ENCODE measurements around the gene C17orf100.

The C17orf100 gene

GRCh38 chr17:6651354-6651918 is at the start of gene C17orf100, which contains the start of gene MED31:
Gene C17orf100, plus strand, starts transcription at chr17:6651762. Its CDS starts 152 bp downstream, at chr17:6651914.
Gene MED31, minus strand, starts transcription at chr17:6651605. Its CDS starts 77 bp downstream, at chr17:6651528.
- peak; percentile 94 for DNase-seq

GRCh38 chr17:6602141-6602540 is 49.4 kb upstream of the C17orf100 start:
- no peak for DNase-seq

DNA sequence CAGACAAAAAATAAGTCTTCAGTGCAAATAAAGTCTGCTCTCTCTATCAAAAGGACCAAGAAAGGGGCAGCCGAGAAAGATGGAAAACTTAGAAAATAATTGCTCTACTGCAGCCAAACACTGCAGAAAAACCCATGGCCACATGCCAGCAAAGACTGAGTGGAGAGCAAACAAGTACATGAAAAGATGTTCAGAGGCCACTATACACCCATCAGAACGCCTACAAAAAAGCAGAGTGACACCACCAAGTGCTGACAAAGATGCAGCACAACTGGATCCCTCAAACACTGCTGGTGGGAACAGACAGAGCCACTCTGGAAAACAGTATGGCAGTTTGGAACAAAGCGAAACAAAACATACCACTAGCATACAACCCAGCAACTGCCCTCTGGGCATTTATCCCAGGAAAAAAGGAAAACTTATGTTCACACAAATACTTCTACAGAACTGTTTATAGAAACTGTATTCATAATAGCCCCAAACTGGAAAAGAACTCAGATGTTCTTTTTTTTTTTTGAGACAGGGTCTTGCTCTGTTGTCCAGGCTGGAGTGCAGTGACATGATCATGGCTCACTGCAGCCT is 47.7 kb upstream of the C17orf100 start:
- no peak for DNase-seq

- DNase-seq = no peak
These were observed 46.4 kb upstream of the C17orf100 start for GRCh38 chr17:6605142-6605541.

DNA sequence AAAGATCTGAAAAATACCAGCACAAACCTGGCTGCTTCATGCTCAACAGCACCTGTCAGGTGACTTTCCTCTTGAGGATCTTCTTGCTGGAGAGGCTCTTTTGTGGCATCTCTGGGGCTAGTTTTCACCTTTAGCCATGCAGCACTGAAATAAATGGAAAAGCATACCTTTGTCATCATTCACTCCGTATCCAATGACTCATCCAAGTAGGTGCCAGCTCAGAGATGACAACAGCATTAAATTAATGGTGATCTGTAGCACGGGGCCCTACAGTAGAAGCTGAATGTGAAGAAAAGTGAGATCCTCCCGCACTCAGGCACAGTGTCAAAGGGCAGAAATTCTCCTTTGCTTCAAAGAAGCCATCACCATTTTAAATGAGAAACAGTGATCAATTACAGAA is 43.2 kb upstream of the C17orf100 start:
- DNase-seq = no peak

DNA sequence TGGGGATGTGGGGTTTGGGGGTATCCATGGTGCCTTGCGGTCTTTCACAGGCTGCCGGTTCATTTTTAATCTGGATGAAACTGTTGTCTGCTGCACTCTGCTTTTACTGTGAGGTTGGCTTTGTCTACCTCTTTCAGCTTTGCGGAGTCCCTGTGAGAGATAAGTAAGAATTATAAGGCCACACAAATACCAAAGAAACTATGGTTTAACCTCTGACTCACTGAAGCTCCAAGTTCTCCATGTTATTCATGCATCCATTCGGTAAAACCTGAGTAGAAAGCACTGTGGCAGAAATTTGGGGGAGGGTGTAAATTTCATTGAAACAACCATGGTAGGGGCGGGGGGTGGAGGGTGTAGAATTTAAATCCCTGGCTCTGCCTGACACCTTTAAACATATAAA is 41.6 kb upstream of the C17orf100 start:
- no peak for DNase-seq

GRCh38 chr17:6611231-6611630 is 40.3 kb upstream of the C17orf100 start:
- no peak for DNase-seq

- DNase-seq = no peak
These were observed 27.6 kb upstream of the C17orf100 start for GRCh38 chr17:6623941-6624340.

DNA sequence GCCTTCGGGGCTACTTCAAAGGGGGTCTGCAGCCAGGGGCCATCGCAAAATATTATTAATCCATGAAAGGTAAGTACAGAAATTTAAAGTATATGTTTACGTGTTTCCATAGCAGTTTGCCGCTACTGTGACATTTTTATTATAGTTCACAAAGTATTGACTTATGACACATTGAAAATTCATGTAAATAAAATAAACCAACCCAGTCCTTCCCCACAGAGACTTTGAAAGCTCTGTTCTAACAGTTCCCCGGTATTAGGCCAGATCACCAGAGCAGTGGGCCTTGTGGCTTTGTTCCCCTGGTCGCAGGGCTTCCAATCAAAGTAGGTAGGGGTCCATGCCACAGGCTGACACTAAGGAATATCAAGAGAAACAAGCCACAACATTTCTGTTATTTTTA is 24.9 kb upstream of the C17orf100 start:
- DNase-seq = no peak

GRCh38 chr17:6627019-6627418 is 24.5 kb upstream of the C17orf100 start:
- no peak for DNase-seq

DNA sequence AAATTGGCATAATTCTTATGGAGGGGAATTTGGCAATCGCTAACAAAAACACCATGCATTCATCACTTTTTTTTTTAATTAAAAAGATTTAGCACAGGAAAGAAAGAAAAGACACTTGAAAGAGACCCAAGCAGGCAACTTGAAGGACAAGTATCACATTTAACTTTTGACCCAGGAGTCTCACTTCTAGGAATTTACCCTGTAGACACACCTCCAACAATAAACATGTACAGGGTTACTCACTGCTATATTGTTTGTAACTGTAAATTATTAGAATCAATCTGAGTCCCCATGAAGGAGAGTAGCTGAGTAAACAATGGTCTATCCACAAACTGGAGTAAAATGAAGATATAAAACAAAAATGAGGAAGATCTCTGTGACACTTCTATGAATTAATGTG is 21.2 kb upstream of the C17orf100 start:
- no peak for DNase-seq

GRCh38 chr17:6632530-6632929 is 19.0 kb upstream of the C17orf100 start:
- no peak for DNase-seq

GRCh38 chr17:6633263-6633662 is 18.3 kb upstream of the C17orf100 start:
- no peak for DNase-seq

DNA sequence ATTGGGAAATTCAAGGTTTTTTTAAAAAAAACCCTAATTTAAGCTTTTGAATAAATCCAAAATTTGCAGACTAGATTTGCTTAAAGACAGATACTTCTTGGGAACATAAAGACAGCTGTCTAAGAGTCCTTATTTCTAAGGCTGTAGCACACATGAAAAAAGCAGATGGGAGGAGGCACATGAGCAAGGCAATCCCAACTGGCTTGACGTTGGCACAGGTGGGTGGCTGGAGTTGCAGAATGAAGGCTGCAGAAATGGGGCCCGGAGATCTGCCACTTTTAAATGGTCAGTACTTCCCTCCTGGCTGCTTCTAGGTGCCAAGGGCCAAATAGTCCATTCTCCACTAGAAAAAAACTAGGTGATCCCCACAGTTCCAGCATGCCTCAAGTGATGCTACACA is 15.5 kb upstream of the C17orf100 start:
- no peak for DNase-seq

GRCh38 chr17:6636616-6637457 is 14.7 kb upstream of the C17orf100 start:
- no peak for DNase-seq

DNA sequence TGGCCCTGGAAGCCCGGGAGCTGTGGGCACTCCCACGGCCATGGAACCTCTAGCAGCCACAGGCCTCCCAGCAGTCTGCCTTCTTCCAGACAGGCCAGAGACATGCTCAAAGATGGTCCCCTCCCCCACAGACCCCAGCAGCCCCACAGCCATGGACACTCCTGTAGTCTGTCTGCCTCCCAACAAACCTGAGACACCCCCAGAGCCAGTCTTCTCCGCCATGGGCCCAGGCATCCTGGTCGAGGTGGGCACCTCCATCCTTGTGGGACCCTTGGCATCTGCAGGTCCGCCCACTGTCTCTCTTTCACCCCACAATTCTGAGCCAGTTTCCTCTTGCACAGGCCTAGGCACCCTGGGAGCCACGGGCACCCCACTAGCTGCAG is 14.1 kb upstream of the C17orf100 start:
- DNase-seq = no peak

- no peak for DNase-seq
These were observed 13.3 kb upstream of the C17orf100 start for GRCh38 chr17:6638046-6638908.

GRCh38 chr17:6639014-6639585 is 12.5 kb upstream of the C17orf100 start:
- no peak for DNase-seq

DNA sequence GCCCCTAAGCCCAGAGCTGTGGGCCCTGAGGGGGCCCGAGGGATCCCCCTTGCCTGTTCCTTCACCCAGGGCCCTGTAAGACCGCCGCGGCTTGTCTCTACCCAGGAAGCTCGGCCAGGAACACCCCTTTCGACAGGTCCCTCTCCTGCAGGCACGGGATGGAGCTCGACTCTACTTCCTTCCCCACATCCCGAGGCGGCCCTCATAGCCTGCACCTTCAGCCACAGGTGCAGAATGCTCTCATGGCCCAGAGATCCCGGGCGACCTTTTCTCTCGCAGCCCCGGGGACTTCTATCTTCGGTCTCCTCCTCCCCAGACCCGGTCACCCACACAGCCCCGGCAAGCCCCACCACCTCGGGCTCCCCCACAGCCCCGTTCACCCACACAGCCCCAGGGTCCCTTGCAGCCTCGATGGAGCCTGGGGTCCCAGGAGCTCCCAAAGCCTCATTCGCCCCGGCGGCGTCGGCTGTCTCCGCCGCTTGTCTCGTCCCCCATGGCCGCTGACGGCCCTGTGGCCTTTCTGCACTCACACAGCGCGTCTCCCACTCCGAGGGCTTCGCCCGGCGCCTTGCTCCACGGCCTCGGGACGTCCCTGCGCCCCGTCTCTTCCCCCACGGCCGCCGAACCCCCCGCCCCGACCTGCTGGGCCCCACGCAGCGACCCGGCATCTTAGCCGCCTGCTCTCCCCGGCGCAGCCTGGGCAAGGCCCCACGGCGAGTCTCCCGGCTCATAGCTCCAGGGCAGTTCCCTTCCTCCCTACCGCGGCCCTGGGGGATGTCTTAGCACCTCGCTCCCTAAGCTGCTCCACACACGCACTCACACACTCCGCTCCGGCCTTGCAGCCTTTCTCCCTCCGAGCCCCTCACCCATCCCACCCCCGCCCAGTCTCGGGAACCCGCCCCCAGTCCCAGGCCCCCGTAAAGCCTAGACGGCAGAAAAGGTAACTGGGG is 11.7 kb upstream of the C17orf100 start:
- peak; percentile 43 for DNase-seq

DNA sequence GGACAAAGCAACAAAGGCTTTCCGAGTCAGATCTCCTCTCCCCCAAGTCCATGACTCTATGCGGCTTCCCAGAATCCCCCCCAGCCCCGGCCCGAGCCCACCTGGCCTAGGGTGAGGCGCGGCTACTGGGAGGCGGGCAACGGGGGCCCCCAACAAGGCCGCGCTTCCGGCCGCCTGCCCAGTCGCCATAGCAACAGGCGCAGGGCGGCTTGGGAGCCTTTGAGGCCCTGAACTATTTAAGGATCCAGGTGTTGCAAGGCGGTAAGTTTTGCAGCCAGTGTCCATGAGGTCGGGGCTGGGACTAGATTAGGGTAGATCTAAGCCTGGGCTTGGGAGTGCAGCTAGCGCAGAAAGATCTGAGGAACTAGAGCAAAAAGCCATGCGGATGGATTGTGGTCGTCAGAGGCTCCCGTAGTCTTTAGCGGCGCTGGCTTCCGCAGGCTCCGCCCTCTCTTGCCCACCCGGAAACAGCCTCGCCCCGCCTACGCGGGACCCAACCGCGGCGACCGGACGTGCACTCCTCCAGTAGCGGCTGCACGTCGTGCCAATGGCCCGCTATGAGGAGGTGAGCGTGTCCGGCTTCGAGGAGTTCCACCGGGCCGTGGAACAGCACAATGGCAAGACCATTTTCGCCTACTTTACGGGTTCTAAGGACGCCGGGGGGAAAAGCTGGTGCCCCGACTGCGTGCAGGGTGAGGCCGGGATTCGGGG is 10.9 kb upstream of the C17orf100 start, which contains the start of the genes KIAA0753 and TXNDC17:
Gene KIAA0753, minus strand, starts transcription at position 176 of the 711 bp plus-strand sequence. CDS start 5,608 bp downstream, outside the sequence.
Gene TXNDC17, plus strand, starts transcription at position 525 of the 711 bp plus-strand sequence. Its CDS starts 23 bp downstream, at position 548.
- peak; percentile 79 for DNase-seq
